ENCODE data around the gene NTSR1.

GRCh38 chr20:62742979-62743776 is 34.5 kb downstream of the NTSR1 start:
- TF ChIP-seq ZBTB33 (IDR thresholded peaks at IDR 0.05) (no peak), ATF3 (IDR thresholded peaks at IDR 0.05) (no peak), CTCF (IDR thresholded peaks at IDR 0.05; ENCODE audit: low read depth, low read length, missing input control) (no peak), RAD21 (IDR thresholded peaks at IDR 0.05) (no peak), JUND (IDR thresholded peaks at IDR 0.05) (no peak), MAX (IDR thresholded peaks at IDR 0.05) (no peak), GABPA (IDR thresholded peaks at IDR 0.05 in 1 of 2, conservative IDR thresholded peaks at IDR 0.05 in 1 of 2) (no peak), REST (IDR thresholded peaks at IDR 0.05) (no peak), YY1 (IDR thresholded peaks at IDR 0.05) (no peak), FOXA1 (IDR thresholded peaks at IDR 0.05) (no peak), TAF1 (conservative IDR thresholded peaks at IDR 0.05) (no peak), SP1 (IDR thresholded peaks at IDR 0.05) (no peak)
